Erythroblast (primary cell): ENCODE data around the gene NEK3.
A peak's percentile ranks its signal among the peaks of the same experiment; 100 is the strongest.

ENCODE experiments used
- DNase-seq, 2 experiments: peaks; one replicate each; lab custom pipeline; 2025; lab: John Stamatoyannopoulos, UW
- GATA1 ChIP-seq: IDR thresholded peaks from 2 replicates; pipeline ENCODE4 v1.6.1; 2011; ENCODE audit warnings: low read depth, mild to moderate bottlenecking, control low read depth, low read length, moderate library complexity
- POLR2A ChIP-seq: IDR thresholded peaks from 2 replicates; pipeline ENCODE4 v1.6.1; 2011; ENCODE audit warnings: mild to moderate bottlenecking, low read length

The NEK3 gene

GRCh38 chr13:52156724-52157261, 2.6 kb downstream of the NEK3 start:
- no peak for TF ChIP-seq POLR2A
- no peak for TF ChIP-seq GATA1
- no peak for DNase-seq

GRCh38 chr13:52155177-52155576, 4.2 kb downstream of the NEK3 start:
- no peak for TF ChIP-seq GATA1
- no peak for TF ChIP-seq POLR2A
- DNase-seq = no peak

- no peak for TF ChIP-seq POLR2A
- TF ChIP-seq GATA1 = no peak
Measured at GRCh38 chr13:52147225-52147624, 12.2 kb downstream of the NEK3 start.

GRCh38 chr13:52141299-52141698, 18.1 kb downstream of the NEK3 start:
- DNase-seq = no peak
- TF ChIP-seq GATA1 = no peak
- no peak for TF ChIP-seq POLR2A

More at GRCh38 chr13:52147225-52147624, 12.2 kb downstream of the NEK3 start:
- no peak for DNase-seq

- no peak for DNase-seq
- TF ChIP-seq GATA1 (no peak), POLR2A (no peak)
Measured at GRCh38 chr13:52137489-52137888, 21.9 kb downstream of the NEK3 start.

GRCh38 chr13:52136763-52137162, 22.6 kb downstream of the NEK3 start:
- DNase-seq = no peak
- TF ChIP-seq POLR2A (no peak), GATA1 (no peak)

GRCh38 chr13:52130641-52131040, 28.8 kb downstream of the NEK3 start:
- no peak for DNase-seq
- no peak for TF ChIP-seq POLR2A
- TF ChIP-seq GATA1 = no peak

GRCh38 chr13:52128714-52129700, 30.4 kb downstream of the NEK3 start, which contains the start of gene NEK5:
Gene NEK5, minus strand, starts transcription at chr13:52129073. Its CDS starts 1,591 bp downstream, at chr13:52127482.
- TF ChIP-seq GATA1 (no peak), POLR2A (no peak)

GRCh38 chr13:52127783-52128702, 31.4 kb downstream of the NEK3 start:
- TF ChIP-seq GATA1 (no peak), POLR2A (no peak)
- DNase-seq = peak; percentile 62 to 79

More at GRCh38 chr13:52128714-52129700, 30.4 kb downstream of the NEK3 start, which contains the start of gene NEK5:
- DNase-seq = peak; percentile 73 to 83

GRCh38 chr13:52127378-52127777, 32.0 kb downstream of the NEK3 start:
- TF ChIP-seq POLR2A (no peak), GATA1 (no peak)
- DNase-seq = no peak

- TF ChIP-seq POLR2A = no peak
- no peak for TF ChIP-seq GATA1
- DNase-seq = peak in 1 of 2 experiments; percentile 30
Measured at GRCh38 chr13:52125547-52125946, 33.9 kb downstream of the NEK3 start.

GRCh38 chr13:52118595-52118994, 40.8 kb downstream of the NEK3 start:
- no peak for DNase-seq
- TF ChIP-seq GATA1 (no peak), POLR2A (no peak)

GRCh38 chr13:52118095-52118494, 41.3 kb downstream of the NEK3 start:
- TF ChIP-seq POLR2A (no peak), GATA1 (no peak)
- no peak for DNase-seq
